SK-MEL-5 (cell line): ENCODE measurements around the gene TPSD1. TPM values are rescaled to one million over a fixed set of nuclear protein-coding genes. Genes with fewer than 3 reads are reported as not detected.
"Not testable (repeated sequence)": the region's sequence is repeated elsewhere in the genome, so short reads cannot be mapped to it uniquely, and the experiment has no call there.

Source experiments
- DNase-seq: peaks from one replicate; pipeline ENCODE4 v3.0.0-alpha.2; 2016; ENCODE audit warnings: low read depth, low spot score
- in situ Hi-C: cut with HindIII; loops from 2 replicates; pipeline ENCODE4 v1.10.0; 2016; ENCODE audit warnings: low sequenced_read_pairs, high pct_unique_total_duplicates, low pct_unique_long_range_greater_than_20kb
- total RNA-seq: library from RNA; depleted of rRNA; stranded (reverse); fragments of >200 nt; shearing (Covaris generic); gene quantifications from 2 replicates; pipeline ENCODE4 v1.2.3, GENCODE V29; 2014

Gene TPSD1
- total RNA-seq, 1 experiment from 2014 or later: not detected

DNA sequence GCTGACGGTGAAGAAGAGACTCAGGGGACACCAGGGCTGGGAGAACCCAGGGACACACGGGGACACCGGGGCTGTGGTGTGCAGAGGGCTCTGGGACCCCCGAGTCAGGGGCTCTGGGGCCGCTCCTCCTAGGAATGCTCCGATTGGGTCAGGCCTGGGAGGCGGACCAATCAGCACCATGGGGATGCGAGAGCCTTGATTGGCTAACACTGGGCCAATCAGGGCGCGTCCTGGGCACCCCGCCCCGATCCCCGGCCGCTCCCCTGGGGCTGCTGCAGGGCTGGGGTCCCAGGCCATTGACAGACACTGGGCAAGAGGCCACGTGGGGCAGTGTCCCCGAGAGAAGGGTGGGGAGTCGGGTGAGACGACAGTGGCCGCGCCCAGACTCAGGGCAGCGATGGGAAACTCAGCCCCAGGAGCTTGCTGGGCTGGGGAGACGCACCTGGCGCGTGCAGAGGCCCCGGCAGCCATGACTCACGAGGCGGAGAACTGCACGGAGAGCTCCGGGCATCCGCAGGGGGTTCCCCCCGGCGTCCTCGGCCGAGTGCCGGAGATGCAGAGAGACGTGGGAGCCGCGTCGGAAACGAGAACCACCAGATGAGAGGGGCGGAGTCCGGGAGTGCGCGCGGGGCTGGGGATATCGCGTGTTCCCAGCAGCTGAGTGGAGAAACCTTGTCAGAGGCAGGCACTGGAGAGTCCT lies 23.7 kb upstream of the TPSD1 start:
- DNase-seq, in situ Hi-C loops: not testable (repeated sequence)

DNA sequence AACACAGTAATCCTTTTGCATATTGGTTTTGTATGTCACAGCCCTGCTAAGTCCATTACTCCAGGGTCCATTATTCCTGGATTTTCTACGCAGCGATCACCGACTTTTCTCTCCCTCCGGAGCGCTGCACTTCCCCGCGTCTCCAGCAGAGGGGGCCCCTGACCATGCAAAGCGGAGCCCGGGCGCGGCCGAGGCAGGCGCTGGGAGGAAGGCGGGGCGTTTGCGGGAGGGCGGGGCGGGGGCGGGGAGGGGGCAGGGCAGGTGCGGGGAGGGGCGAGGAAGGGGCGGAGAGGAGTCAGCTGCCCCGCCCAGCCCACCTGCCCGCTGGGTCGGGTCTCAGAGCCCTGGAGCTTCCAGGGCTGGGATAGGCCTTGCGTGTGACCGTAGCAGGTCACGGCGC lies 19.2 kb upstream of the TPSD1 start:
- in situ Hi-C loops, DNase-seq: not testable (repeated sequence)

DNA sequence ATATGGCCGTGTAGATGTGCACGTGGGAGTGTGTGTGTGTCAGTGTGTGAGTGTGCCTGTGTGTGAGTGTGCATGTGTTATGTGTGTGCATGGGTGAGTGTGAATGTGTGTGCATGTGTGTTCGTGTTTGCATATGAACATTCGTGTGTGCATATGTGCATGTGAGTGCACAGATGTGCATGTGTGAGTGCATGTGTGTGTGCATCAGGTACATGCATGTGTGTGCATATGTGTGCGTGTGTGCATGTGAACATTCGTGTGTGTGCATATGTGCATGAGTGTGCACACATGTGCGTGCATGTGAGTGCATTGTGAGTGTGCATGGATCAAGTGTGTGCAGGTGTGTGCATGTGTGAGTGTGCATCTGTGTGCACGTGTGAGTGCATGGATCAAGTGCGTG lies 17.9 kb upstream of the TPSD1 start:
- in situ Hi-C loops: no loop called here

DNA sequence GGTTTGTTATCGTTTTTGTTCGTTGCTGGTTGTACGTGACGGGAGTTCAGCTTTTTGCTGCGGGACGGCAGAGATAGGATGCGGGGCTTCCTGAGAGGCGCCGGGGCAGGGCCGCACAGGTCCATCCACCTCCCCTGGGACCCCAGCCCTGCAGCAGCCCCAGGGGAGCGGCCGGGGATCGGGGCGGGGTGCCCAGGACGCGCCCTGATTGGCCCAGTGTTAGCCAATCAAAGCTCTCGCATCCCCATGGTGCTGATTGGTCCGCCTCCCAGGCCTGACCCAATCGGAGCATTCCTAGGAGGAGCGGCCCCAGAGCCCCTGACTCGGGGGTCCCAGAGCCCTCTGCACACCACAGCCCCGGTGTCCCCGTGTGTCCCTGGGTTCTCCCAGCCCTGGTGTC lies 17.0 kb upstream of the TPSD1 start:
- in situ Hi-C loops, DNase-seq: not testable (repeated sequence)

More for the DNA sequence above, 17.9 kb upstream of the TPSD1 start:
- no peak for DNase-seq

DNA sequence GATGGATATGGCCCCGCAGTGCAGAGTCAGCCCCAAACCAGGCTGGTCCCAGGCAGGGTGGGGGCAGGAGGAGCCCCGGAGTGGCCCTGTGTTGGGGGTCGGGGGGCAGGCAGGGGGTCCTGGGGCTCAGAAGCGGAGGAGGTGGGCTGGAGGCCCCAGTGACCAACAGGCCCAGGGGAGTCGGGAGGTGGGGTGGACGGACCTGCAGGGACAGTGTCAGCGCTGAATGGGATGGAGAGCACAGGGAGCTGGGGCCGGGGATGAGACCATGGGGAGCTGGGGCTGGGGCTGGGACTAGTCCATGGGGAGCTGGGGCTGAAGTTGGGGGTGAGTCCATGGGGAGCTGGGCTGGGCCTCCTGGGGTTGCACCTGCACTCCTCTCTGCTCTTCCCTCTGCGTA lies 16.3 kb upstream of the TPSD1 start:
- DNase-seq, in situ Hi-C loops: not testable (repeated sequence)

DNA sequence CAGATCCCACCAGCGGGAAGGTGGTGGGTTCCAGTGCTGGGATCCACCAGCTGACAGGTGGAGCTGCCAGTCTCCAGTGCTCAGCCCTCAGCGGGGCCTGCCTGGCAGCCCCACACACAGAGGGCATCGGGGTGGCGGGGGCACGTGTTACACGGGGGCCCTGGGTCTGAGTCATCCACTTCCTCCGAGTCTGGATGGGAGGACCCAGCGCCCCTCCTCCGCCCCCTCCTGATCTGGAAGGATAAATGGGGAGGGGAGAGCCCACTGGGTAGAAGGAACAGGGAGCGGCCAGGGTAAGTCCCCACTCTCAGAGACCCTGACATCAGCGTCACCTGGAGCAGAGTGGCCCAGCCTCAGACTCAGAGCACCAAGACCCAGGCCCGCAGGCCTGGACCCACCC lies 15.4 kb upstream of the TPSD1 start, which contains the start of gene TPSAB1:
Gene TPSAB1 (plus strand): TSS at position 270 of the 400 bp plus-strand sequence. CDS start 234 bp downstream, outside the sequence.
- DNase-seq, in situ Hi-C loops: not testable (repeated sequence)

DNA sequence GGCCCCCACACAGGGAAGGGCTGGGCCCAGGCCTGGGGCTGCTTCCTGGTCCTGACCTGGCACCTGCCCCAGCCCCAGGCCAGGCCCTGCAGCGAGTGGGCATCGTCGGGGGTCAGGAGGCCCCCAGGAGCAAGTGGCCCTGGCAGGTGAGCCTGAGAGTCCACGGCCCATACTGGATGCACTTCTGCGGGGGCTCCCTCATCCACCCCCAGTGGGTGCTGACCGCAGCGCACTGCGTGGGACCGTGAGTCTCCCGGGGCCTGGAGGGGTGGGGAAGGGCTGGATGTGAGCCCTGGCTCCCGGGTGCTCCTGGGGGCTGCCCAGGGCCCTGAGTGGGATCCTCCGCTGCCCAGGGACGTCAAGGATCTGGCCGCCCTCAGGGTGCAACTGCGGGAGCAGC lies 14.8 kb upstream of the TPSD1 start:
- DNase-seq, in situ Hi-C loops: not testable (repeated sequence)

DNA sequence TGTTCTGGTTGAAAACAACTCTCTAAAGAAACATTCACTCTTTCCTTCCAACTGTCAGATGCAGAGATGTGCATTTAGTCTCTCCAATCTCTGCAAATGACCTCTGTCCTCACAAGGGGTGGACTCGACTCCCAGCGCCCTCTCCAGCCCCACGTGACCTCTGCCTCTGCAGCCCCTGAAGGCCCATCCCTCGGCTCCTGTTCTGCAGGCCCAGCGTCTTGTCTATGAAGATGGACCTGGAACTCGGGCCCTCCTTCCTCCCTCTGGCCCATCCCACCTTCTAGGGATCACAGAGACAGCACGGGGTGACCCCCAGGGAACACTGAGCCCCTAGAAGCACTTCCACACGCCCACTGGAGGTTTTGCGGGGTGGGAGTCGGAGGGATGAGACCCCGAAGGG lies 12.5 kb upstream of the TPSD1 start:
- DNase-seq, in situ Hi-C loops: not testable (repeated sequence)

DNA sequence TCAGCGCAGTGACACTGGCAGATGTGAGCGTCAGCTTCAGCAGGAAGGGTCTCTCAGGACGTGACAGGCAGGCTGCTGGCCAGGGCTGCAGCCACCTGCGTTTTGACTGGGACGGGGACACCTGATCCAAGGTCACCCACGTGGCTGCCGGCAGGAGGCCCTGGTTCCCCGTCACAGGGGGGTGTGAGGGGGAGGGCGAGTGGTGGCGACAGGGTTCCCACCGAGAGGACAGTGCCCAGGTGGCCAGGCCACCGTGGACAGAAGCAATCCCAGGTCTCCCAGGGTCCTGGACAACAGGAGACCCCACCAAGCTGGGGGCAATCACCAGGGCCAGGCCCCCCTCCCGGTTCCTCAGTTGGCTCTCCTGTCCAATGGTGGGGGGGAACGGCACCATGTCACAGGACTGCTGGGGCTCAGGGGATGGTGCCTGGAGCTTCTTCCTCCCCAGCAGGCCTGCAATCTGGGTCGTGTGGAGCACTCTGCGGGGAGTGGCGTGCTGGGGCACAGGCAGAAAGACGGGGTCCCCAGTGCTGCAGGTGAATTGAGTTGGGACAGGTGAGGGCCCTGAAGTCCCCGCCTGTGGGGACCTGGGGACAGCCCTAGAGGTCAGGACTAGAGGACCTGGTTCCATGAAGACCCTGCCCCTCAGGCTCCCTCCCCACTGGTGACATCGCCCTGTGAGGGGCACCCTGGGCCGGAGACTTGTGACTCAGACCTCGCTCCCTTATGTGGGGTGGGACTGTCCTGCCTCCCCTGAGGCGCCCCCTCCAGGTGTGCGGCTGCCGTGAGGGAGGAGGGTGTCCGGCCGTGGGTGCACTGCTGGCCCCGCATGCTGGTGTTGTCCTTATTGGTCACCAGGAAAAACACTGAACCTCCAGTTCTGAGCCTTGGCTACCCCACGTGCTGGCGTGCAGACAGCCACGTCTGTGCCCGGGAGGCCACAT lies 11.7 kb upstream of the TPSD1 start:
- DNase-seq, in situ Hi-C loops: not testable (repeated sequence)

DNA sequence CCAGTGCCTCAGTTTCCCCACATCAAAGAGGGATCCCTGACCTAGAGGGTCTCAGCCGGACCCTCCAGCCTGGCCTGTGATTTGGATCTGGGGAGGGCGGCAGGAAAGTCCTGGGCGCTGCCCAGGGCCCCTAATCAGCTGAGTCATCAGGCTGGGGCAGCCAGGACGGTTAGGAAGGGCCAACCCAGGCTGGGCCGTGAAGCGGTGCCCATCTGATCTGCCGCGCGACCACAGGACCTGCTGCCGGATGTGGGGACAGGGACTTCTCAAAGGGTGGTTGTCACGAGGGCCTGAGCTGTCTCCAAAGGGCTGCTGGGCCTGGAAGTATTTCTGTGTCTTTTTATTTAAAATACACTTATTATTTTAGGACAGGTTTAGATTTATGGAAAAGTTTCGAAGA lies 11.0 kb upstream of the TPSD1 start:
- in situ Hi-C loops: no loop called here
- DNase-seq: no peak

DNA sequence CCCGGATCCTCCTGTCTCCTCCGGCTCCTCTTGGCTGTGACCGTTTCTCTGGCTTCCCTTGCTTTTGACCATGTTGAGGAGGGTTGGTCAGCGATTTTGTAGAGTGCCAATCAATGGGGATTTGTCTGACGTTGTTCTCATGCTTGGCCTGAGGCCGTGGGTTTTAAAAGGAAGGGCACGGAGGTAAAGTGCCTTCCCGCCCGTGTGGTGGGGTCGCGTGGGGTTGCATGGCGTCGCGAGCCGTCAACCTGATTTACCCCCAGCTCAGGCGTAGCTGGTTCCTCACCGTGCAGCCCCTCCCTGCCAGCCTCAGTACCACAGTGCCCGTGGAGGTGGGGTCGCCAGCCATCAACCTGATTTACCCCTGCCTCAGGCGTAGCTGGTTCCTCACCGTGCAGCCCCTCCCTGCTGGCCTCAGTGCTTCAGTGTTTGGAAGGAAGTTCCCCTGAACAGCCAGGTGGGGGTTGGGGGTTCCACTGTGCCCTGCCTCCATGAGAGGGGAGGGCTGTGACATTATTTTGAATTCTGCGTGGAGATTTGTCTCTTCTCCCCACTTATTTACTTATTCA lies 10.3 kb upstream of the TPSD1 start:
- DNase-seq: no peak
- in situ Hi-C loops: no loop called here

DNA sequence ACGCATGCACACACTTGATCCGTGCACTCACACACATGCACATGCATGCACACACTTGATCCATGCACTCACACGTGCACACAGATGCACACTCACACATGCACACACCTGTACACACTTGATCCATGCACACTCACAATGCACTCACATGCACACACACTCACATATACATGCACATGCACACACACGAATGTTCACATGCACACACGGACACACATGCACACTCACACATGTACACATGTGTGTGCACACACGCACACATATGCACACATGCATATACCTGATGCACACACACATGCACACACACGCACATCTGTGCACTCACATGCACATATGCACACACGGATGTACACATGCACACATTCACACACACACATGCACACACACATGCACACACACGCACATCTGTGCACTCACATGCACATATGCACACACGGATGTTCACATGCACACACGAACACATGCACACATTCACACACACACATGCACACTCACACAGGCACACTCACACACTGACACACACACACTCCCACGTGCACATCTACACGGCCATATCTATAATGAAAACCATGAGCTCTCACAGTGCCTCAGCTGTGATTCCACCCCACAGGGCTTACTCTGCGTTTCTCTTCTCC lies 7.8 kb upstream of the TPSD1 start:
- in situ Hi-C loops, DNase-seq: not testable (repeated sequence)

DNA sequence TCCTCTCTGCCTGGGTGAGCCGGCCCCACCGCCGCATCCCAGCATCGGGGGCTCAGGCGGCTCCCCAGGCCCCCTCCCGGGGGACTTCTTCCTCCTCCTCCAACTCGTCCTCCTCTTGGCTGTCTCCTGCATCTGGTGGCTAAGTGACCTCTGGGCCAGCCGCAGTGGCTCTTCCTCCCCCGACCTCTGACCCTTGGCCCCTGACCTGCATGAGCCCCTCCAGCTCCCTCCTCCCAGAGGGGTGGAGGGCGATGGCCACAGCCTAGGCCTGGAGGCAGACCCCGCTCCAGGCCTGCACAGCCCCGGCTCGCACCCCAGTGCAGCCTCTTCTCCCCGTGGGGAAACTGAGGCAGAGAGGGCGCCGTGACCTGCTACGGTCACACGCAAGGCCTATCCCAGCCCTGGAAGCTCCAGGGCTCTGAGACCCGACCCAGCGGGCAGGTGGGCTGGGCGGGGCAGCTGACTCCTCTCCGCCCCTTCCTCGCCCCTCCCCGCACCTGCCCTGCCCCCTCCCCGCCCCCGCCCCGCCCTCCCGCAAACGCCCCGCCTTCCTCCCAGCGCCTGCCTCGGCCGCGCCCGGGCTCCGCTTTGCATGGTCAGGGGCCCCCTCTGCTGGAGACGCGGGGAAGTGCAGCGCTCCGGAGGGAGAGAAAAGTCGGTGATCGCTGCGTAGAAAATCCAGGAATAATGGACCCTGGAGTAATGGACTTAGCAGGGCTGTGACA lies 6.7 kb upstream of the TPSD1 start:
- in situ Hi-C loops, DNase-seq: not testable (repeated sequence)

DNA sequence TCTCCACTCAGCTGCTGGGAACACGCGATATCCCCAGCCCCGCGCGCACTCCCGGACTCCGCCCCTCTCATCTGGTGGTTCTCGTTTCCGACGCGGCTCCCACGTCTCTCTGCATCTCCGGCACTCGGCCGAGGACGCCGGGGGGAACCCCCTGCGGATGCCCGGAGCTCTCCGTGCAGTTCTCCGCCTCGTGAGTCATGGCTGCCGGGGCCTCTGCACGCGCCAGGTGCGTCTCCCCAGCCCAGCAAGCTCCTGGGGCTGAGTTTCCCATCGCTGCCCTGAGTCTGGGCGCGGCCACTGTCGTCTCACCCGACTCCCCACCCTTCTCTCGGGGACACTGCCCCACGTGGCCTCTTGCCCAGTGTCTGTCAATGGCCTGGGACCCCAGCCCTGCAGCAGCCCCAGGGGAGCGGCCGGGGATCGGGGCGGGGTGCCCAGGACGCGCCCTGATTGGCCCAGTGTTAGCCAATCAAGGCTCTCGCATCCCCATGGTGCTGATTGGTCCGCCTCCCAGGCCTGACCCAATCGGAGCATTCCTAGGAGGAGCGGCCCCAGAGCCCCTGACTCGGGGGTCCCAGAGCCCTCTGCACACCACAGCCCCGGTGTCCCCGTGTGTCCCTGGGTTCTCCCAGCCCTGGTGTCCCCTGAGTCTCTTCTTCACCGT lies 2.0 kb upstream of the TPSD1 start:
- DNase-seq, in situ Hi-C loops: not testable (repeated sequence)

DNA sequence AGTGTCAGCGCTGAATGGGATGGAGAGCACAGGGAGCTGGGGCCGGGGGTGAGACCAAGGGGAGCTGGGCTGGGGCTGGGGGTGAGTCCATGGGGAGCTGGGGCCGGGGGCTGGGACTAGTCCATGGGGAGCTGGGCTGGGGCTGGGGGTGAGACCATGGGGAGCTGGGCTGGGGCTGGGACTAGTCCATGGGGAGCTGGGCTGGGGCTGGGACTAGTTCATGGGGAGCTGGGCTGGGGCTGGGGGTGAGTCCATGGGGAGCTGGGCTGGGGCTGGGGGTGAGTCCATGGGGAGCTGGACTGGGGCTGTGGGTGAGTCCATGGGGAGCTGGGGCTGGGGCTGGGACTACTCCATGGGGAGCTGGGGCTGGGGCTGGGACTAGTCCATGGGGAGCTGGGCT lies 1.0 kb upstream of the TPSD1 start:
- DNase-seq, in situ Hi-C loops: not testable (repeated sequence)

DNA sequence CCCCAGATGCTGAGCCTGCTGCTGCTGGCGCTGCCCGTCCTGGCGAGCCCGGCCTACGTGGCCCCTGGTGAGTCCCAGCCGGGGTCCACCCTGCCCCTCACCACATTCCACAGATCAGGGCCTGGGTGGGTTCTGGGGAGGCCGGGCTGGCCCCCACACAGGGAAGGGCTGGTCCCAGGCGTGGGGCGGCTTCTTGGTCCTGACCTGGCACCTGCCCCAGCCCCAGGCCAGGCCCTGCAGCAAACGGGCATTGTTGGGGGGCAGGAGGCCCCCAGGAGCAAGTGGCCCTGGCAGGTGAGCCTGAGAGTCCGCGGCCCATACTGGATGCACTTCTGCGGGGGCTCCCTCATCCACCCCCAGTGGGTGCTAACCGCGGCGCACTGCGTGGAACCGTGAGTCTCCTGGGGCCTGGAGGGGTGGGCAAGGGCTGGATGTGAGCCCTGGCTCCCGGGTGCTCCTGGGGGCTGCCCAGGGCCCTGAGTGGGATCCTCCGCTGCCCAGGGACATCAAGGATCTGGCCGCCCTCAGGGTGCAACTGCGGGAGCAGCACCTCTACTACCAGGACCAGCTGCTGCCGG lies 516 bp downstream of the TPSD1 start:
- in situ Hi-C loops, DNase-seq: not testable (repeated sequence)
